Activated B cell treated with CpG ODN at 0.5 μM for 24 hours (primary cell): Measurements from ENCODE around the gene RAB11FIP4. TPM values are rescaled to one million over a fixed set of nuclear protein-coding genes. Genes with fewer than 3 reads are reported as not detected.
A peak's percentile ranks its signal among the peaks of the same experiment; 100 is the strongest.

Experiments
- ATAC-seq: fragments of 200-7000 bp; cut with Tn5 transposase; one replicate; pipeline ENCODE4 v1.10.0; 2021; ENCODE audit warnings: low read depth, mild to moderate bottlenecking, moderate library complexity
- CTCF ChIA-PET: fragments of 350-600 bp; sonication (Branson Sonifier 250); formaldehyde crosslinking; loops from one replicate; lab custom pipeline; 2021; ENCODE audit warnings: antibody characterized with exemption; lab: Charles Lee
- POLR2A ChIA-PET: fragments of 350-600 bp; sonication (Branson Sonifier 250); formaldehyde crosslinking; loops from one replicate; lab custom pipeline; 2021; ENCODE audit warnings: antibody characterized with exemption; lab: Charles Lee
- DNase-seq: peaks from one replicate; pipeline ENCODE4 v3.0.0; 2022
- H3K27ac Mint-ChIP-seq: one replicate; pipeline ENCODE4 v1.8.0; 2020; ENCODE audit warnings: mixed read lengths
- H3K27me3 Mint-ChIP-seq: one replicate; pipeline ENCODE4 v1.8.0; 2021; ENCODE audit warnings: mixed read lengths
- H3K36me3 Mint-ChIP-seq: one replicate; pipeline ENCODE4 v1.8.0; 2021; ENCODE audit warnings: low read depth, mixed read lengths
- H3K4me1 Mint-ChIP-seq: one replicate; pipeline ENCODE4 v1.8.0; 2021; ENCODE audit warnings: mixed read lengths
- H3K4me3 Mint-ChIP-seq: one replicate; pipeline ENCODE4 v1.8.0; 2020; ENCODE audit warnings: mild to moderate bottlenecking, mixed read lengths
- H3K9me3 Mint-ChIP-seq: one replicate; pipeline ENCODE4 v1.8.0; 2020; ENCODE audit warnings: mixed read lengths
- CTCF ChIP-seq: fragments of 200-600 bp; IDR thresholded peaks from one replicate; pipeline ENCODE4 v1.8.0; 2022; ENCODE audit warnings: antibody characterized with exemption, mild to moderate bottlenecking
- intact Hi-C: fragments of 100-400 bp; cut with micrococcal nuclease; formaldehyde crosslinking; loops from one replicate; pipeline ENCODE4 v1.15.1; 2024
- total RNA-seq: library from RNA; stranded (reverse); gene quantifications from 2 replicates; pipeline ENCODE4 v1.2.3, GENCODE V29; 2022

Gene RAB11FIP4
- total RNA-seq, 1 donor from 2014 or later, result 43.2 TPM

- Mint-ChIP-seq H3K9me3 (no peaks in the 10 kb centered on the region), H3K4me1 (peaks cover 9% of the 10 kb centered on the region), H3K27me3 (no peaks in the 10 kb centered on the region), H3K27ac (peak overlapping the region; percentile 65), H3K36me3 (peaks cover 74% of the 10 kb centered on the region), H3K4me3 (no peak overlapping the region)
- DNase-seq (no peak), ATAC-seq (peak; percentile 63)
- ChIA-PET POLR2A (interaction anchor here (0.7 to 2.4 kb wide), 6 partner anchors 9 to 317 kb away, joined by 3 to 15 read pairs (median 4); no protein-coding TSS in a partner anchor), CTCF (interaction anchor here (0.6 to 9.7 kb wide), 11 partner anchors 9 to 316 kb away, joined by 3 to 155 read pairs (median 10); no protein-coding TSS in a partner anchor)
- intact Hi-C loops, result loop anchor here (1.0 to 5.0 kb wide), 7 partner anchors 17 to 514 kb away; no protein-coding TSS in a partner anchor
- TF ChIP-seq CTCF, result no peak
These were observed 134.5 kb downstream of the RAB11FIP4 start for GRCh38 chr17:31525801-31526549.

GRCh38 chr17:31527606-31528005 is 136.1 kb downstream of the RAB11FIP4 start:
- peaks cover 9% of the 10 kb centered on the region for H3K4me1 Mint-ChIP-seq
- ATAC-seq (no peak), DNase-seq (no peak)
- no peak for TF ChIP-seq CTCF
- H3K27me3 Mint-ChIP-seq, result no peaks in the 10 kb centered on the region
- intact Hi-C loops, result loop anchor here (5.0 kb wide), 1 partner anchor 310 kb away; no protein-coding TSS in a partner anchor
- no peaks in the 10 kb centered on the region for H3K9me3 Mint-ChIP-seq
- H3K27ac Mint-ChIP-seq, result no peak overlapping the region
- ChIA-PET CTCF (interaction anchor here (1.0 to 9.7 kb wide), 7 partner anchors 18 to 374 kb away, joined by 3 to 155 read pairs (median 10); partner anchors contain the start of gene UTP6), POLR2A (interaction anchor here (0.8 kb wide), 1 partner anchor 10 kb away, joined by 3 read pairs; no protein-coding TSS in a partner anchor)
- H3K4me3 Mint-ChIP-seq, result no peak overlapping the region
- peaks cover 75% of the 10 kb centered on the region for H3K36me3 Mint-ChIP-seq

- no peaks in the 10 kb centered on the region for H3K27me3 Mint-ChIP-seq
- POLR2A ChIA-PET, result interaction anchor here (1.3 kb wide), 1 partner anchor 13 kb away, joined by 3 read pairs; no protein-coding TSS in a partner anchor
- intact Hi-C loops, result loop anchor here (5.0 kb wide), 1 partner anchor 311 kb away; no protein-coding TSS in a partner anchor
- no peaks in the 10 kb centered on the region for H3K9me3 Mint-ChIP-seq
- ATAC-seq, result no peak
- TF ChIP-seq CTCF, result no peak
- CTCF ChIA-PET, result interaction anchor here (1.0 to 9.7 kb wide), 5 partner anchors 91 to 373 kb away, joined by 3 to 155 read pairs (median 6); partner anchors contain the start of gene UTP6
- H3K4me3 Mint-ChIP-seq, result no peak overlapping the region
- peaks cover 75% of the 10 kb centered on the region for H3K36me3 Mint-ChIP-seq
- peaks cover 11% of the 10 kb centered on the region for H3K4me1 Mint-ChIP-seq
- DNase-seq, result no peak
- H3K27ac Mint-ChIP-seq, result no peak overlapping the region
These were observed 136.9 kb downstream of the RAB11FIP4 start for GRCh38 chr17:31528291-31528874.

GRCh38 chr17:31529841-31530251 is 138.4 kb downstream of the RAB11FIP4 start:
- ChIA-PET POLR2A (interaction anchor here (0.6 kb wide), 1 partner anchor 35 kb away, joined by 6 read pairs; no protein-coding TSS in a partner anchor), CTCF (interaction anchor here (2.4 to 9.7 kb wide), 3 partner anchors 92 to 312 kb away, joined by 9 to 155 read pairs (median 53); no protein-coding TSS in a partner anchor)
- H3K9me3 Mint-ChIP-seq, result no peaks in the 10 kb centered on the region
- peaks cover 24% of the 10 kb centered on the region for H3K4me1 Mint-ChIP-seq
- ATAC-seq (no peak), DNase-seq (no peak)
- no peak for TF ChIP-seq CTCF
- peaks cover 63% of the 10 kb centered on the region for H3K36me3 Mint-ChIP-seq
- intact Hi-C loops, result loop anchor here (5.0 kb wide), 1 partner anchor 313 kb away; no protein-coding TSS in a partner anchor
- H3K27ac Mint-ChIP-seq, result no peak overlapping the region
- no peaks in the 10 kb centered on the region for H3K27me3 Mint-ChIP-seq
- no peak overlapping the region for H3K4me3 Mint-ChIP-seq
